GM06990 (cell line): Measurements from ENCODE around the gene TMEM47.

Experiments used
- DNase-seq: peaks from one replicate; pipeline ENCODE4 v3.0.0-alpha.2; 2011; ENCODE audit not compliant: insufficient read length; ENCODE audit errors: extremely low read depth
- H3K27me3 ChIP-seq: replicated peaks from 2 replicates; pipeline ENCODE4 v1.6.0; 2011; ENCODE audit warnings: low read length; ENCODE audit not compliant: control insufficient read depth, insufficient read depth
- H3K36me3 ChIP-seq: 2 replicates; pipeline ENCODE4 v1.5.1; 2011; ENCODE audit warnings: low read length; ENCODE audit not compliant: control insufficient read depth, insufficient read depth
- H3K4me3 ChIP-seq: replicated peaks from 2 replicates; pipeline ENCODE4 v1.5.1; 2011; ENCODE audit warnings: low read depth, mild to moderate bottlenecking, control low read depth, low read length
- TF ChIP-seq, protein P1 (sequence below): IDR thresholded peaks from 2 replicates; pipeline ENCODE4 v1.5.1; 2011; ENCODE audit warnings: low read length, control low read depth, mild to moderate bottlenecking, inconsistent platforms; ENCODE audit not compliant: insufficient read depth, poor library complexity, severe bottlenecking

TMEM47 gene

DNA sequence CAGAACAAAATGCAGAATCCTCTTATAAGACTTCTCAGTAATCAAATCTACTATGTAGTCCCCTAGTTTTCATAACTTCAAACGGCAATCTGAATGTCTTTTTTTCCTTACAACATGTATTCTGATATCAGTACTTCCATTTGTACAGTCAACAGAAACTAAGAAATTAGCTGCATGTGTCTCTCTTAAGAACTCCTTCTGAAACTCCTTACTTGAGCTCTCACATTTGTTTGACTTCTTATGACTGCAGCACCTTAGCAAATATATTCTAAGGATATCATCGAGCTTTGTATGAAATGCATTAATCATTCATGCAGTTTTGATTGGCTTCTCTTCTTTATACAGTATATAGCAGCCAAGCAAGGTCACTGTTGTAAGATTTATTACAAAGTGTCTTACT is 77.0 kb downstream of the TMEM47 start:
- DNase-seq: no peak
- H3K36me3 ChIP-seq: no peaks in the 10 kb centered on the region
- TF ChIP-seq, protein P1, sequence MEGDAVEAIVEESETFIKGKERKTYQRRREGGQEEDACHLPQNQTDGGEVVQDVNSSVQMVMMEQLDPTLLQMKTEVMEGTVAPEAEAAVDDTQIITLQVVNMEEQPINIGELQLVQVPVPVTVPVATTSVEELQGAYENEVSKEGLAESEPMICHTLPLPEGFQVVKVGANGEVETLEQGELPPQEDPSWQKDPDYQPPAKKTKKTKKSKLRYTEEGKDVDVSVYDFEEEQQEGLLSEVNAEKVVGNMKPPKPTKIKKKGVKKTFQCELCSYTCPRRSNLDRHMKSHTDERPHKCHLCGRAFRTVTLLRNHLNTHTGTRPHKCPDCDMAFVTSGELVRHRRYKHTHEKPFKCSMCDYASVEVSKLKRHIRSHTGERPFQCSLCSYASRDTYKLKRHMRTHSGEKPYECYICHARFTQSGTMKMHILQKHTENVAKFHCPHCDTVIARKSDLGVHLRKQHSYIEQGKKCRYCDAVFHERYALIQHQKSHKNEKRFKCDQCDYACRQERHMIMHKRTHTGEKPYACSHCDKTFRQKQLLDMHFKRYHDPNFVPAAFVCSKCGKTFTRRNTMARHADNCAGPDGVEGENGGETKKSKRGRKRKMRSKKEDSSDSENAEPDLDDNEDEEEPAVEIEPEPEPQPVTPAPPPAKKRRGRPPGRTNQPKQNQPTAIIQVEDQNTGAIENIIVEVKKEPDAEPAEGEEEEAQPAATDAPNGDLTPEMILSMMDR: no peak
- no peak overlapping the region for H3K4me3 ChIP-seq
- no peaks in the 10 kb centered on the region for H3K27me3 ChIP-seq

DNA sequence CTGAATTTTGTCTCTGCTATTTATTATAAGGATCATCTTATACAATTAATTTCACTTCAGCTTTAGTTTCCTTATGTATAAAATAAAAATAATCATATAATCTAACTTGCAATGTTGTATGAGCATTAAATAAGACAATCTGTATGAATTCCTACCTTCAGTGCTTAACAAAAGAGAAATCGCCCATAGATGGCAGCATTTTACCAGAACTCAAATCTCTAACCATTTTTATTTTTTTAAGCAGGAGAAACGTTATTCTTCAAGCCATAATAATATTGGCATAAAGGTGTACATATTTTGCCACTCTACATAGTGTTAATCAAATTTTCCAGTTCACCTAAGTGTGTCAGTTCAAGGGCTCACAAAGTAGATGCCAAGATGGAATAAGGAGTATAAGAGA is 78.8 kb downstream of the TMEM47 start:
- H3K27me3 ChIP-seq: no peaks in the 10 kb centered on the region
- DNase-seq: no peak
- no peaks in the 10 kb centered on the region for H3K36me3 ChIP-seq
- no peak overlapping the region for H3K4me3 ChIP-seq
- TF ChIP-seq, protein P1: no peak
